ENCODE data around the gene ENPP6.

GRCh38 chr4:184126800-184127199 lies 90.9 kb downstream of the ENPP6 start:
- no peak for TF ChIP-seq CTCF (conservative IDR thresholded peaks at IDR 0.05; ENCODE audit: low read length)
- no peak for TF ChIP-seq EZH2phosphoT487 (IDR thresholded peaks at IDR 0.05; ENCODE audit: borderline replicate concordance)
